ENCODE data around the gene CDC42BPA. TPM values are rescaled to one million over a fixed set of nuclear protein-coding genes. Genes with fewer than 3 reads are reported as not detected.

The CDC42BPA gene
- polyA plus RNA-seq, 1 donor from 2014 or later = 22.9 TPM

GRCh38 chr1:226976978-226977642, 341.2 kb downstream of the CDC42BPA start:
- H3K36me3 ChIP-seq (ENCODE audit: insufficient read depth, low read length) = no peaks in the 10 kb centered on the region
- H2AFZ ChIP-seq (ENCODE audit: low read depth, low read length) = no peak overlapping the region
- no peaks in the 10 kb centered on the region for H3K79me2 ChIP-seq (replicated peaks; ENCODE audit: insufficient read depth, low read length)
- H3K4me3 ChIP-seq (ENCODE audit: low read length) = no peak overlapping the region
- TF ChIP-seq POLR2AphosphoS5 (IDR thresholded peaks at IDR 0.05) (no peak), MXI1 (conservative IDR thresholded peaks at IDR 0.05; ENCODE audit: poor library complexity, severe bottlenecking) (no peak), RAD21 (conservative IDR thresholded peaks at IDR 0.05) (no peak), EZH2 (IDR thresholded peaks at IDR 0.05; ENCODE audit: borderline replicate concordance, insufficient read depth, low read length, poor library complexity, severe bottlenecking) (no peak), REST (IDR thresholded peaks at IDR 0.05; ENCODE audit: borderline replicate concordance) (no peak), SMC3 (conservative IDR thresholded peaks at IDR 0.05; ENCODE audit: poor library complexity) (no peak), TAF1 (IDR thresholded peaks at IDR 0.05; ENCODE audit: low read depth) (no peak), EP300 (conservative IDR thresholded peaks at IDR 0.05; ENCODE audit: poor library complexity, severe bottlenecking) (no peak), CTCF (IDR thresholded peaks at IDR 0.05; ENCODE audit: poor library complexity, severe bottlenecking) (no peak)
- no peak overlapping the region for H3K9ac ChIP-seq (ENCODE audit: low read length)
- H3K27me3 ChIP-seq (ENCODE audit: insufficient read depth, low read depth, low read length) = no peaks in the 10 kb centered on the region
- H3K9me3 ChIP-seq (ENCODE audit: low read length) = no peaks in the 10 kb centered on the region
- no peaks in the 10 kb centered on the region for H4K20me1 ChIP-seq (ENCODE audit: insufficient read depth)
- H3K9me2 ChIP-seq (ENCODE audit: insufficient read depth, low read length) = no peaks in the 10 kb centered on the region
- no peak overlapping the region for H3K27ac ChIP-seq (ENCODE audit: low read length)
- H3F3A ChIP-seq (ENCODE audit: insufficient read depth, low read length, poor library complexity, severe bottlenecking) = no peaks in the 10 kb centered on the region
- H3K4me2 ChIP-seq (ENCODE audit: low read length) = no peak overlapping the region

GRCh38 chr1:226976276-226976977, 341.9 kb downstream of the CDC42BPA start:
- Histone ChIP-seq H3K9me3 (ENCODE audit: low read length) (no peaks in the 10 kb centered on the region), H3K36me3 (ENCODE audit: insufficient read depth, low read length) (no peaks in the 10 kb centered on the region), H2AFZ (ENCODE audit: low read depth, low read length) (no peak overlapping the region), H3K4me3 (ENCODE audit: low read length) (no peak overlapping the region), H3F3A (ENCODE audit: insufficient read depth, low read length, poor library complexity, severe bottlenecking) (no peaks in the 10 kb centered on the region), H3K79me2 (replicated peaks; ENCODE audit: insufficient read depth, low read length) (no peaks in the 10 kb centered on the region), H3K9me2 (ENCODE audit: insufficient read depth, low read length) (no peaks in the 10 kb centered on the region), H3K27ac (ENCODE audit: low read length) (no peak overlapping the region), H3K4me2 (ENCODE audit: low read length) (no peak overlapping the region), H3K27me3 (ENCODE audit: insufficient read depth, low read depth, low read length) (no peaks in the 10 kb centered on the region), H4K20me1 (ENCODE audit: insufficient read depth) (no peaks in the 10 kb centered on the region), H3K9ac (ENCODE audit: low read length) (no peak overlapping the region)
- TF ChIP-seq TAF1 (IDR thresholded peaks at IDR 0.05; ENCODE audit: low read depth) (no peak), EZH2 (IDR thresholded peaks at IDR 0.05; ENCODE audit: borderline replicate concordance, insufficient read depth, low read length, poor library complexity, severe bottlenecking) (no peak), EP300 (conservative IDR thresholded peaks at IDR 0.05; ENCODE audit: poor library complexity, severe bottlenecking) (no peak), POLR2AphosphoS5 (IDR thresholded peaks at IDR 0.05) (no peak), SMC3 (conservative IDR thresholded peaks at IDR 0.05; ENCODE audit: poor library complexity) (no peak), MXI1 (conservative IDR thresholded peaks at IDR 0.05; ENCODE audit: poor library complexity, severe bottlenecking) (no peak), REST (IDR thresholded peaks at IDR 0.05; ENCODE audit: borderline replicate concordance) (no peak), CTCF (IDR thresholded peaks at IDR 0.05; ENCODE audit: poor library complexity, severe bottlenecking) (no peak), RAD21 (conservative IDR thresholded peaks at IDR 0.05) (no peak)
